GM18858 (cell line): ENCODE results near the gene NEK10.
"Not testable (repeated sequence)": the region's sequence is repeated elsewhere in the genome, so short reads cannot be mapped to it uniquely, and the experiment has no call there.

Source experiments
- ATAC-seq: cut with Tn5 transposase; IDR thresholded peaks from one replicate; pipeline ENCODE4 v1.9.1; 2021; ENCODE audit not compliant: unreplicated experiment

Gene NEK10

GRCh38 chr3:27368831-27369607 is at the start of gene NEK10:
TSS of gene NEK10 (minus strand) at chr3:27369383. CDS start at chr3:27352882, 16,501 bp downstream.
- peak; percentile 100 for ATAC-seq

GRCh38 chr3:27415202-27415601 is 46.0 kb upstream of the NEK10 start:
- no peak for ATAC-seq

- peak; percentile 80 for ATAC-seq
Measured at GRCh38 chr3:27392950-27393679, 23.9 kb upstream of the NEK10 start.

GRCh38 chr3:27392414-27392813 is 23.2 kb upstream of the NEK10 start:
- ATAC-seq, result not testable (repeated sequence)

GRCh38 chr3:27391796-27392195 is 22.6 kb upstream of the NEK10 start:
- no peak for ATAC-seq

GRCh38 chr3:27387625-27388024 is 18.4 kb upstream of the NEK10 start:
- ATAC-seq, result no peak

- ATAC-seq, result peak; percentile 56
Measured at GRCh38 chr3:27385504-27385903, 16.3 kb upstream of the NEK10 start.

- ATAC-seq, result no peak
Measured at GRCh38 chr3:27384191-27384590, 15.0 kb upstream of the NEK10 start.

GRCh38 chr3:27380433-27381357 is 11.5 kb upstream of the NEK10 start:
- ATAC-seq, result peak; percentile 53

- no peak for ATAC-seq
Measured at GRCh38 chr3:27378331-27378730, 9.1 kb upstream of the NEK10 start.

- ATAC-seq, result no peak
Measured at GRCh38 chr3:27376109-27376772, 7.1 kb upstream of the NEK10 start.

GRCh38 chr3:27366062-27366591 is 3.1 kb downstream of the NEK10 start:
- ATAC-seq, result no peak

GRCh38 chr3:27360113-27361078 is 8.8 kb downstream of the NEK10 start:
- peak; percentile 43 for ATAC-seq

GRCh38 chr3:27358372-27358771 is 10.8 kb downstream of the NEK10 start:
- no peak for ATAC-seq

GRCh38 chr3:27357665-27358258 is 11.4 kb downstream of the NEK10 start:
- peak; percentile 84 for ATAC-seq

GRCh38 chr3:27356976-27357375 is 12.2 kb downstream of the NEK10 start:
- ATAC-seq, result no peak

GRCh38 chr3:27354588-27355203 is 14.5 kb downstream of the NEK10 start:
- ATAC-seq, result no peak

- ATAC-seq, result no peak
Measured at GRCh38 chr3:27354161-27354560, 15.0 kb downstream of the NEK10 start.
